ENCODE data around the gene CRTC3.

The CRTC3 gene

DNA sequence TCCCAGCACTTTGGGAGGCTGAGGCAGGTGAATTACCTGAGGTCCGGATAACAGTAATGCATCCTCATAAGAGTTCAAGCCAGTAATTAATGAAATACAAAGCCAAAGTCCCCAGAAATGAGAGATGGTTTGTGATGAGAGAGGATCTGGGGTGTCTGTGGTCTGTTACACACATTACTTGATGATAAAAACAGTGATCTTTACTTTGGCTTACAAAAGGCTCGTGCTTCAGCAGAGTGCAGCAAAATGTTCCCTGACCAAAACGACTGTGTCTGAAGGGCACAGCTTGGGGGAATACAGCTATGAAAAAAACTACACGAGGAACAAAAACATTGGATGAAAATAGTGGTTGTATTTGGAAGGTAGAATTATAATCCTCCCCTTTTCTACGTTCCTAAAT lies 40.9 kb downstream of the CRTC3 start:
- no peak overlapping the region for H4K8ac ChIP-seq (ENCODE audit: low read depth, low read length)
- no peak overlapping the region for H3K18ac ChIP-seq (ENCODE audit: low read length)
- no peak overlapping the region for H2BK12ac ChIP-seq (ENCODE audit: low read length)
- H3K27ac ChIP-seq (replicated peaks; ENCODE audit: low read length), result no peak overlapping the region
- H2BK5ac ChIP-seq (ENCODE audit: low read length), result no peak overlapping the region
- H3K79me1 ChIP-seq (ENCODE audit: low read depth, low read length), result no peaks in the 10 kb centered on the region
- no peak overlapping the region for H4K91ac ChIP-seq (ENCODE audit: low read depth, low read length, poor library complexity)
- H3K4ac ChIP-seq (ENCODE audit: low read length), result no peak overlapping the region
- no peak overlapping the region for H2BK120ac ChIP-seq (ENCODE audit: low read depth, low read length)
- no peak overlapping the region for H3K4me2 ChIP-seq (ENCODE audit: insufficient read depth, low read length, poor library complexity, severe bottlenecking)
- no peak overlapping the region for H3K4me3 ChIP-seq (ENCODE audit: low read length in 2 of 2)
- no peak overlapping the region for H3K14ac ChIP-seq (ENCODE audit: low read length)
- WGBS, 2 donors (ENCODE audit: extremely low coverage in 2 of 2, insufficient read length in 2 of 2, insufficient replicate concordance in 1 of 2), result no CpG with 5 or more reads among the region's 5 CpGs
- no peak overlapping the region for H3K9ac ChIP-seq (ENCODE audit: low read depth, low read length, poor library complexity)
- H2BK15ac ChIP-seq (ENCODE audit: low read length), result no peak overlapping the region
- peaks cover 0 to 9% of the 10 kb centered on the region in 2 donors for H3K9me3 ChIP-seq (replicated peaks in 1 of 2; ENCODE audit: control insufficient read depth in 2 of 2, insufficient read depth in 1 of 2, low read depth in 1 of 2, low read length in 2 of 2)
- DNase-seq (ENCODE audit: low spot score), result no peak
- H2AFZ ChIP-seq (ENCODE audit: low read length), result no peak overlapping the region
- H3K27me3 ChIP-seq (ENCODE audit: control insufficient read depth in 3 of 3, insufficient read depth in 3 of 3, low read depth in 1 of 3, low read length in 3 of 3), result no peaks in the 10 kb centered on the region
- no peaks in the 10 kb centered on the region for H3K4me1 ChIP-seq (ENCODE audit: control insufficient read depth in 2 of 2, insufficient read depth in 1 of 2, low read depth in 1 of 2, low read length in 2 of 2)
- no peaks in the 10 kb centered on the region for H3K36me3 ChIP-seq (replicated peaks in 1 of 2; ENCODE audit: control insufficient read depth in 2 of 2, insufficient read depth in 2 of 2, low read length in 2 of 2)
- H2AK5ac ChIP-seq (ENCODE audit: low read depth, low read length), result no peak overlapping the region
- H3K23ac ChIP-seq (ENCODE audit: low read depth, low read length, poor library complexity), result no peak overlapping the region

DNA sequence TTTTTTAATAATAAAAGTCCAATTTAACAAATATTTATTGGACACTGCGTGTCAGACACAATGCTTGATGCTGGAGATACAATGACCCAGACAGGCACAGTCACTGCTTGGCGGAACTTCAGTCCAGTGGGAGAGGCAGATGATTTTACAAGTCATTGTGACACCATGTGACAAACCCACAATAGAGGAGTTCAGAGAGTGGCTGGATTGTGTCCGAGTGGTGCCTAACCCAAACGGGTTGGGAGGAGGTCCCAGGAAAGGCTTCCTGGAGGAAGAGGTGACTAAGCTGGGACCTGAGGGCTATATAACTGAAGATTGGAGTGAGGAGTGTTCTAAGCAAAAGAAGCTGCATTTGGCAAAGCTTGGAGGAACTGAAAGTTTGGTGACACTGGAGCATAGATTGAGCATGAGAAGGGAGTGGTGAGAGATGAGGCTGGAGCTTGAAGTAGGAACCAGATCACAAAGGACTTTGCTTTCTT lies 41.4 kb downstream of the CRTC3 start:
- H4K8ac ChIP-seq (ENCODE audit: low read depth, low read length), result no peak overlapping the region
- no peak overlapping the region for H3K27ac ChIP-seq (replicated peaks; ENCODE audit: low read length)
- no peak for DNase-seq (ENCODE audit: low spot score)

DNA sequence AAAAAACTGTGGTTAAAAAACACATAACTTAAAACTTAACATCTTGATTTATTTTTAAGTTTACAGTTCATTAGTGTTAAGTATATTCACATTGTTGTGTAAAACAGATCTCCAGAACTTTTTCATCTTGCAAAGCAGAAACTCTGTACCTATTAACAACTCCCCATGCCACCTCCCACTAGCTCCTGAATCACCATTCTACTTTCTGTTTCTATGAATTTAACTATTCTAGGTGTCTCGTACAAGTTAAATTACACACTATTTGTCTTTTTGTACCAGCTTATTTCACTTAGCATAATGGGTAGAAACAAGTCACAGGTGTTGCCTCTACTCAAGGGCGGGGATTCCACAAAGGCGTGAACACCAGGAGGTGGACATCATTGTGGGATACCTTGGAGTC lies 43.2 kb downstream of the CRTC3 start:
- Histone ChIP-seq H3K9me3 (replicated peaks in 1 of 2; ENCODE audit: control insufficient read depth in 2 of 2, insufficient read depth in 1 of 2, low read depth in 1 of 2, low read length in 2 of 2) (no peaks in the 10 kb centered on the region), H3K14ac (ENCODE audit: low read length) (no peak overlapping the region), H3K9ac (ENCODE audit: low read depth, low read length, poor library complexity) (no peak overlapping the region), H3K4ac (ENCODE audit: low read length) (no peak overlapping the region), H3K23ac (ENCODE audit: low read depth, low read length, poor library complexity) (no peak overlapping the region), H2BK120ac (ENCODE audit: low read depth, low read length) (no peak overlapping the region), H3K4me2 (ENCODE audit: insufficient read depth, low read length, poor library complexity, severe bottlenecking) (no peak overlapping the region), H3K27ac (replicated peaks; ENCODE audit: low read length) (no peak overlapping the region), H4K8ac (ENCODE audit: low read depth, low read length) (no peak overlapping the region), H2AFZ (ENCODE audit: low read length) (no peak overlapping the region), H4K91ac (ENCODE audit: low read depth, low read length, poor library complexity) (no peak overlapping the region), H2BK15ac (ENCODE audit: low read length) (no peak overlapping the region), H3K18ac (ENCODE audit: low read length) (no peak overlapping the region), H3K79me1 (ENCODE audit: low read depth, low read length) (no peaks in the 10 kb centered on the region), H2AK5ac (ENCODE audit: low read depth, low read length) (no peak overlapping the region), H3K4me1 (ENCODE audit: control insufficient read depth in 2 of 2, insufficient read depth in 1 of 2, low read depth in 1 of 2, low read length in 2 of 2) (no peaks in the 10 kb centered on the region), H2BK5ac (ENCODE audit: low read length) (no peak overlapping the region), H2BK12ac (ENCODE audit: low read length) (no peak overlapping the region), H3K4me3 (ENCODE audit: low read length in 2 of 2) (no peak overlapping the region), H3K36me3 (replicated peaks in 1 of 2; ENCODE audit: control insufficient read depth in 2 of 2, insufficient read depth in 2 of 2, low read length in 2 of 2) (no peaks in the 10 kb centered on the region), H3K27me3 (ENCODE audit: control insufficient read depth in 3 of 3, insufficient read depth in 3 of 3, low read depth in 1 of 3, low read length in 3 of 3) (no peaks in the 10 kb centered on the region)
- no CpG with 5 or more reads among the region's 3 CpGs for WGBS, 2 donors (ENCODE audit: extremely low coverage in 2 of 2, insufficient read length in 2 of 2, insufficient replicate concordance in 1 of 2)
- DNase-seq (ENCODE audit: low spot score), result no peak

More for the DNA sequence above, 41.4 kb downstream of the CRTC3 start:
- Histone ChIP-seq H3K36me3 (replicated peaks in 1 of 2; ENCODE audit: control insufficient read depth in 2 of 2, insufficient read depth in 2 of 2, low read length in 2 of 2) (no peaks in the 10 kb centered on the region), H3K9me3 (replicated peaks in 1 of 2; ENCODE audit: control insufficient read depth in 2 of 2, insufficient read depth in 1 of 2, low read depth in 1 of 2, low read length in 2 of 2) (peaks cover 0 to 5% of the 10 kb centered on the region in 2 donors), H3K4me2 (ENCODE audit: insufficient read depth, low read length, poor library complexity, severe bottlenecking) (no peak overlapping the region), H2BK15ac (ENCODE audit: low read length) (no peak overlapping the region), H3K4ac (ENCODE audit: low read length) (no peak overlapping the region), H3K4me1 (ENCODE audit: control insufficient read depth in 2 of 2, insufficient read depth in 1 of 2, low read depth in 1 of 2, low read length in 2 of 2) (no peaks in the 10 kb centered on the region), H2BK5ac (ENCODE audit: low read length) (no peak overlapping the region), H3K18ac (ENCODE audit: low read length) (no peak overlapping the region), H2AK5ac (ENCODE audit: low read depth, low read length) (no peak overlapping the region), H3K27me3 (ENCODE audit: control insufficient read depth in 3 of 3, insufficient read depth in 3 of 3, low read depth in 1 of 3, low read length in 3 of 3) (no peaks in the 10 kb centered on the region), H3K14ac (ENCODE audit: low read length) (no peak overlapping the region), H3K23ac (ENCODE audit: low read depth, low read length, poor library complexity) (no peak overlapping the region), H3K4me3 (ENCODE audit: low read length in 2 of 2) (no peak overlapping the region), H3K79me1 (ENCODE audit: low read depth, low read length) (no peaks in the 10 kb centered on the region), H3K9ac (ENCODE audit: low read depth, low read length, poor library complexity) (no peak overlapping the region), H2BK12ac (ENCODE audit: low read length) (no peak overlapping the region), H2AFZ (ENCODE audit: low read length) (no peak overlapping the region), H2BK120ac (ENCODE audit: low read depth, low read length) (no peak overlapping the region), H4K91ac (ENCODE audit: low read depth, low read length, poor library complexity) (no peak overlapping the region)
- WGBS, 2 donors (ENCODE audit: extremely low coverage in 2 of 2, insufficient read length in 2 of 2, insufficient replicate concordance in 1 of 2), result no CpG with 5 or more reads among the region's 4 CpGs

DNA sequence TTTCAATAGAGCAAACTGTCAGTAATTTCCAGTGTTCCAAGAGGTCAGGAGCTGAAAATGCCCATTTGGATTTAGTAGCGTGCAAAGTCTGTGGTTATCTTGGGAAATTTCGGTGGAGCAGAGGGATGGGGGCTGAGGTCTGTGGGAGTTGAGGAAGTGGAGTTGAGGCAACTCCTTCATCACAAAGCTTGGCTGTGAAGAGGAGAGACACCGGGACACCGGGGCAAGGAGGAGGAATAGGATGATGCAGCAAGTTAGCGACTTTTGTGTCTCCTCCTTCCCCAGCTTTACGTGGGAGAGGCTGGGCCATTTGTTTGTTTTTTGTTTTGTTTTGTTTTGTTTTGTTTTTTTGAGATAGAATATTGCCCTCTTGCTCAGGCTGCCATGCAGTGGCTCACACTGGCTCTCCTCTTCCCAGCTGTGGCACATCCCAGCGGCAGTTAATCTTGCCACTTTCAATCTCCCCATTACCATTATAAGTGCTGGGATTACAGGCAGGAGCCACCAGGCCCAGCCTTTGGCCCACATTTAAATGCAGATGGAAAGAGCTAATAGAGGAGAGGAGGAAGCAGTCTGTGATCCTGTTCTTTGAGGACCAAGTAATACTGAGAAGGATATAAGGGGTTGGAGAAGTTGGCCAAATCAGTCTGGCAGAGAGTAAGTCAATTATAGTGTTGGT lies 47.1 kb downstream of the CRTC3 start:
- H3K4ac ChIP-seq (ENCODE audit: low read length), result no peak overlapping the region
- H3K23ac ChIP-seq (ENCODE audit: low read depth, low read length, poor library complexity), result no peak overlapping the region
- H3K14ac ChIP-seq (ENCODE audit: low read length), result no peak overlapping the region
- no peaks in the 10 kb centered on the region for H3K27me3 ChIP-seq (ENCODE audit: control insufficient read depth in 3 of 3, insufficient read depth in 3 of 3, low read depth in 1 of 3, low read length in 3 of 3)
- H3K4me1 ChIP-seq (ENCODE audit: control insufficient read depth in 2 of 2, insufficient read depth in 1 of 2, low read depth in 1 of 2, low read length in 2 of 2), result no peaks in the 10 kb centered on the region
- no peak overlapping the region for H3K4me3 ChIP-seq (ENCODE audit: low read length in 2 of 2)
- H2BK5ac ChIP-seq (ENCODE audit: low read length), result no peak overlapping the region
- DNase-seq (ENCODE audit: low spot score), result no peak
- no peak overlapping the region for H2AFZ ChIP-seq (ENCODE audit: low read length)
- H3K4me2 ChIP-seq (ENCODE audit: insufficient read depth, low read length, poor library complexity, severe bottlenecking), result no peak overlapping the region
- no peak overlapping the region for H4K8ac ChIP-seq (ENCODE audit: low read depth, low read length)
- H3K9ac ChIP-seq (ENCODE audit: low read depth, low read length, poor library complexity), result no peak overlapping the region
- no peak overlapping the region for H2BK12ac ChIP-seq (ENCODE audit: low read length)
- no peak overlapping the region for H2BK15ac ChIP-seq (ENCODE audit: low read length)
- no CpG with 5 or more reads among the region's 7 CpGs for WGBS, 2 donors (ENCODE audit: extremely low coverage in 2 of 2, insufficient read length in 2 of 2, insufficient replicate concordance in 1 of 2)
- no peak overlapping the region for H4K91ac ChIP-seq (ENCODE audit: low read depth, low read length, poor library complexity)
- H3K27ac ChIP-seq (replicated peaks; ENCODE audit: low read length), result no peak overlapping the region
- no peaks in the 10 kb centered on the region for H3K9me3 ChIP-seq (replicated peaks in 1 of 2; ENCODE audit: control insufficient read depth in 2 of 2, insufficient read depth in 1 of 2, low read depth in 1 of 2, low read length in 2 of 2)
- no peaks in the 10 kb centered on the region for H3K79me1 ChIP-seq (ENCODE audit: low read depth, low read length)
- no peak overlapping the region for H2AK5ac ChIP-seq (ENCODE audit: low read depth, low read length)
- H3K36me3 ChIP-seq (replicated peaks in 1 of 2; ENCODE audit: control insufficient read depth in 2 of 2, insufficient read depth in 2 of 2, low read length in 2 of 2), result no peaks in the 10 kb centered on the region
- no peak overlapping the region for H2BK120ac ChIP-seq (ENCODE audit: low read depth, low read length)
- H3K18ac ChIP-seq (ENCODE audit: low read length), result no peak overlapping the region
